K562 (cell line): Measurements from ENCODE around the gene TEX30. TPM values are rescaled to one million over a fixed set of nuclear protein-coding genes. Genes with fewer than 3 reads are reported as not detected.

ENCODE experiments used
- CLOCK ChIP-seq: fragments of 250-450 bp; sonication (Bioruptor Pico); IDR thresholded peaks from 2 replicates; pipeline ENCODE4 v1.4.0; 2020; ENCODE audit warnings: mild to moderate bottlenecking, moderate library complexity, borderline replicate concordance
- FOXJ3 ChIP-seq: sonication (generic); formaldehyde crosslinking; IDR thresholded peaks from 2 replicates; pipeline ENCODE4 v1.4.0; 2020; ENCODE audit warnings: mild to moderate bottlenecking, missing genetic modification reagents
- NFIX ChIP-seq: fragments of 250-450 bp; sonication (Bioruptor Pico); IDR thresholded peaks from 2 replicates; pipeline ENCODE4 v1.4.0; 2020; ENCODE audit warnings: low read depth, mild to moderate bottlenecking, moderate library complexity
- polyA plus RNA-seq, 8 experiments: library from polyadenylated mRNA; depleted of rRNA in 4 of 8; stranded (reverse) in 5 of 8; unstranded in 3 of 8; fragments of >200 nt; fragmentation: Nextera tagmentation in 2 of 8; fragmentation: Illumina TruSeq in 1 of 8; extraction: Ambion mirVana in 2 of 8; extraction: Trizol in 1 of 8; gene quantifications; 2 replicates each; pipeline versions ENCODE4 v1.2.1 to v1.2.3, GENCODE V29; 2011 to 2014; ENCODE audit warnings: inconsistent platforms in 1 of 8, missing spikeins in 1 of 8
- total RNA-seq, 7 experiments: library from RNA; depleted of rRNA in 6 of 7; stranded (reverse); fragments of >200 nt in 6 of 7; fragmentation: Illumina TruSeq in 2 of 7; extraction: Trizol in 2 of 7; gene quantifications; 2 replicates each; pipeline versions ENCODE4 v1.2.1 to v1.2.3, GENCODE V29; 2011 to 2021; ENCODE audit warnings: low replicate concordance in 1 of 7
- TF ChIP-seq, protein P1 (sequence below): fragments of 250-450 bp; sonication (Bioruptor Pico); IDR thresholded peaks from 2 replicates; pipeline ENCODE4 v1.4.0; 2020
- TF ChIP-seq, protein P2 (sequence below): sonication (generic); formaldehyde crosslinking; IDR thresholded peaks from 2 replicates; pipeline ENCODE4 v1.5.0; 2020; ENCODE audit warnings: missing genetic modification reagents

TEX30 gene
- total and polyA plus RNA-seq, 9 of the 15 experiments (the other 6 are each of a cell fraction or from before 2014, with no cell fraction given) = 24.1 to 143 (median 37.3) TPM

GRCh38 chr13:102772042-102772425 lies 1.6 kb downstream of the TEX30 start (continued):
- TF ChIP-seq, protein P1, sequence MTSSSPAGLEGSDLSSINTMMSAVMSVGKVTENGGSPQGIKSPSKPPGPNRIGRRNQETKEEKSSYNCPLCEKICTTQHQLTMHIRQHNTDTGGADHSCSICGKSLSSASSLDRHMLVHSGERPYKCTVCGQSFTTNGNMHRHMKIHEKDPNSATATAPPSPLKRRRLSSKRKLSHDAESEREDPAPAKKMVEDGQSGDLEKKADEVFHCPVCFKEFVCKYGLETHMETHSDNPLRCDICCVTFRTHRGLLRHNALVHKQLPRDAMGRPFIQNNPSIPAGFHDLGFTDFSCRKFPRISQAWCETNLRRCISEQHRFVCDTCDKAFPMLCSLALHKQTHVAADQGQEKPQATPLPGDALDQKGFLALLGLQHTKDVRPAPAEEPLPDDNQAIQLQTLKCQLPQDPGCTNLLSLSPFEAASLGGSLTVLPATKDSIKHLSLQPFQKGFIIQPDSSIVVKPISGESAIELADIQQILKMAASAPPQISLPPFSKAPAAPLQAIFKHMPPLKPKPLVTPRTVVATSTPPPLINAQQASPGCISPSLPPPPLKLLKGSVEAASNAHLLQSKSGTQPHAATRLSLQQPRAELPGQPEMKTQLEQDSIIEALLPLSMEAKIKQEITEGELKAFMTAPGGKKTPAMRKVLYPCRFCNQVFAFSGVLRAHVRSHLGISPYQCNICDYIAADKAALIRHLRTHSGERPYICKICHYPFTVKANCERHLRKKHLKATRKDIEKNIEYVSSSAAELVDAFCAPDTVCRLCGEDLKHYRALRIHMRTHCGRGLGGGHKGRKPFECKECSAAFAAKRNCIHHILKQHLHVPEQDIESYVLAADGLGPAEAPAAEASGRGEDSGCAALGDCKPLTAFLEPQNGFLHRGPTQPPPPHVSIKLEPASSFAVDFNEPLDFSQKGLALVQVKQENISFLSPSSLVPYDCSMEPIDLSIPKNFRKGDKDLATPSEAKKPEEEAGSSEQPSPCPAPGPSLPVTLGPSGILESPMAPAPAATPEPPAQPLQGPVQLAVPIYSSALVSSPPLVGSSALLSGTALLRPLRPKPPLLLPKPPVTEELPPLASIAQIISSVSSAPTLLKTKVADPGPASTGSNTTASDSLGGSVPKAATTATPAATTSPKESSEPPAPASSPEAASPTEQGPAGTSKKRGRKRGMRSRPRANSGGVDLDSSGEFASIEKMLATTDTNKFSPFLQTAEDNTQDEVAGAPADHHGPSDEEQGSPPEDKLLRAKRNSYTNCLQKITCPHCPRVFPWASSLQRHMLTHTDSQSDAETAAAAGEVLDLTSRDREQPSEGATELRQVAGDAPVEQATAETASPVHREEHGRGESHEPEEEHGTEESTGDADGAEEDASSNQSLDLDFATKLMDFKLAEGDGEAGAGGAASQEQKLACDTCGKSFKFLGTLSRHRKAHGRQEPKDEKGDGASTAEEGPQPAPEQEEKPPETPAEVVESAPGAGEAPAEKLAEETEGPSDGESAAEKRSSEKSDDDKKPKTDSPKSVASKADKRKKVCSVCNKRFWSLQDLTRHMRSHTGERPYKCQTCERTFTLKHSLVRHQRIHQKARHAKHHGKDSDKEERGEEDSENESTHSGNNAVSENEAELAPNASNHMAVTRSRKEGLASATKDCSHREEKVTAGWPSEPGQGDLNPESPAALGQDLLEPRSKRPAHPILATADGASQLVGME (CRISPR knock-in tag) = no peak
- TF ChIP-seq CLOCK (CRISPR knock-in tag) (no peak), NFIX (CRISPR knock-in tag) (no peak), FOXJ3 (no peak)
- TF ChIP-seq, protein P2, sequence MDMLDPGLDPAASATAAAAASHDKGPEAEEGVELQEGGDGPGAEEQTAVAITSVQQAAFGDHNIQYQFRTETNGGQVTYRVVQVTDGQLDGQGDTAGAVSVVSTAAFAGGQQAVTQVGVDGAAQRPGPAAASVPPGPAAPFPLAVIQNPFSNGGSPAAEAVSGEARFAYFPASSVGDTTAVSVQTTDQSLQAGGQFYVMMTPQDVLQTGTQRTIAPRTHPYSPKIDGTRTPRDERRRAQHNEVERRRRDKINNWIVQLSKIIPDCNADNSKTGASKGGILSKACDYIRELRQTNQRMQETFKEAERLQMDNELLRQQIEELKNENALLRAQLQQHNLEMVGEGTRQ (CRISPR knock-in tag) = no peak
